LHCN-M2 (cell line): ENCODE results near the gene DAGLA. TPM values are rescaled to one million over a fixed set of nuclear protein-coding genes. Genes with fewer than 3 reads are reported as not detected.
"Not testable (repeated sequence)": the region's sequence is repeated elsewhere in the genome, so short reads cannot be mapped to it uniquely, and the experiment has no call there.

Experiments
- DNase-seq: peaks from one replicate; pipeline ENCODE4 v3.0.0-alpha.2; 2012; ENCODE audit warnings: low read depth
- total RNA-seq: library from RNA; depleted of rRNA; stranded (reverse); fragments of >200 nt; gene quantifications from 2 replicates; pipeline ENCODE4 v1.2.3, GENCODE V29; 2014

Gene DAGLA
- total RNA-seq, 1 experiment from 2014 or later = 4.0 TPM

DNA sequence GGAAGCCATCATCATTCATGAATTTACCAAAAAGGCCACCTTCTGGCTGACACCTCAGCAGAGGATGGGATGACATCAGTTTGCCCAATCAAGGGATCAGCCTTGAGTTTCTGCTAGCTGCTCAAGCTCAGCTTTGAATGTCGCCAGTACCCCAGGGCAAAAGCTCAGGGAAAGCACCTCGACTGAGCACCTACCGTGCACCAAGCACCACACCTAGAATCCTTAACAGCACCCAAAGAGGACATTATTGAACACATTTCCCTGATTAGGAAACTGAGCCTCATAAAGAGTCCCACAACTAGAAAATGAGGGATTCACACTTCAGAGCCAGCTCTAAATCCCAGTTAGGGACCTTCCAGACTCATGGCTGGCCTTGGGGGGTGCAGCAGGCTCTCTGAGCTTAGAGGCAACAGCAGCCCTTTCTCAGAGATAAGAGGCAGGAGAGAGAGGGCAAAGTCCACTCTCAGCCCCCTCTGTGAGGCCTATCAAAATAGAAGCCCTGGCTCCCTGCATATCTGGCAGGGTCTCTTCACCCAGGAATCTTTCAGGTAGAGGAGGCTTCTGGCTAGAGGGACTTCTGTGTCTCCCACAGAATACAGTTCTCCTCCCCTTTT lies 13.4 kb upstream of the DAGLA start:
- DNase-seq = no peak

DNA sequence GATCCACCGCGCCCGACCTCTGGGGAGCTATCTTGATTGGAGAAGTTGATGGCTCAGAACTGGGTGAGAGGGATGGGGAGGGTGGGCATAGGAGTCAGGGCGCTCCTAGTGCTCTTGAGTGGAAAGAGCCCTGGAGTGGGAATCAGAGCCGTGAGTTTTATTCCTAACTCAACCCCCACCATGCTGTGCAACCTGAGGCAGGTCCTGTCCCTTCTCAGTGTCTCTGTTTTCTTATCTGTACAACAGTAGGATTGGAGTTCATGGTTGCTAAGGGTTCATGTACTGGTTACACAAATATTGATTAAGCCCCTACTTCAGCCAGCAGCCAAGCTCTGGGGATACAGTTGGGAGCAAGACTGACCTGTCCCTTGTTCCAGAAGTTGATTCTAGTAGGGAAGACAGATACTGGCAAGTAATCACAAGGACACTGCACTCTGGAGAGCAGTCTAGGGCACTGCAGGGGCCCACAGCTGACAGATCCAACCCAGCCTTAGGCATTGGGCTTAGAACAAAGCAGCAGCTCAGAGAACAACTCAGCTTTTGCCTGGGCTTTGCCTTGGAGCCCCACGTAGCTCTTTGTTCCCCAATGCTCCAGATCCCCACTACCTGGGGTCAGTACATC lies 12.4 kb upstream of the DAGLA start:
- no peak for DNase-seq

GRCh38 chr11:61669417-61669816 lies 10.8 kb upstream of the DAGLA start:
- DNase-seq = no peak

DNA sequence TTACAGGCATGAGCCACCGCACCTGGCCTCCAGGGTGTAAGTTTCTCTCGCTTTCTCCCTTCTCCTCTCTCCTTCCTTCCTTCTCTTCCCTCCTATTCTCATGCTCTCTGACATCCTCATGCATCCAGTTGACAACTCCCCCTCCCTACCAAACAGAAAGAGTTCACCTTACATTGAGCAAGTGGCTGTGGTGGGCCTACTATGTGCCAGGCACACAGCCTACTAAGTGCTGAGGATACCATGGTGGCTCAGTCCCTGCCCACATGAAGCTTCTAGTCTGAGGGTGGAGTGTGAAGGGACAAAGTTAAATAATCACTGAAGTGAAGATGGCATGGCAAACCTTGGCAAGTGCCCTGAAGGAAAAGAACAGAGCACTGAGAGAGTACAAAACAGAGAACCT lies 9.6 kb upstream of the DAGLA start:
- DNase-seq = no peak

GRCh38 chr11:61671527-61671926 lies 8.7 kb upstream of the DAGLA start:
- no peak for DNase-seq

DNA sequence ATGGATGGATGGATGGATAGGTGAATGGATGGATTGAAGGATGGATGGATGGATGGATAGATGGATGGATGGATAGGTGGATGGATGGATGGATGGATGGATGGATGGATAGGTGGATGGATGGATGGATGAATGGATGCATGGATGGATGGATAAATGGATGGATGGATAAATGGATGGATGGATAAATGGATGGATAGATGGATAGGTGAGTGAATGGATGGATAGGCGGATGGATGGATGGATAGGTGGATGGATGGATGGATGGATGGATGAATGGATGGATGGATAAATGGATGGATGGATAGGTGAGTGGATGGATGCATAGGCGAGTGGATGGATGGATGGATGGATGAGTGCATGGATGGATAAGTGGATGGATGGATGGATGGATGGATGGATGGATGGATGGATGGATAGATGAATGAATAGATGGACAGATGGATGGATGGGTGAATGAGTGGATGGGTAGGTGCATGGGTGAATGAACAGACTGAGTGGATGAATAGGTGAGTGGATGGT lies 6.2 kb upstream of the DAGLA start:
- DNase-seq = not testable (repeated sequence)

DNA sequence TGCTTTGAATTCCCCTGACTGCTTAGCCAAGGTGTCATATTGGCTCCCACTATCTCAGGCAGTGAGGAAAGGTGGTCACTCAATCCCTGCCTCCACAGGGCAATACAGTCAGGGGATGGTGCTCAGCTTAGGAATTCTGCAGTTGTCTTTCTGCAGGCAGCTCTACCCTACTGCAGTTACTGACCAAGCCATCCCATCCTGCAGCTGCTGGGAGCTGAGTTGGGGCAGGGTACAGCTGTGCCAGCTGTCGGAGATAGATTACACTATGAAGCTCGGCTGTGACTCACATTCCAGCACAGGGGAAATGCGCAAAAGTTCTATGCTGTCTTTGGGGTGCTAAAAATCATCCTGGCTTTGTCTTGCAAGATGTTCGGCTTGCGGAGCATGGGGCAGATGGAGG lies 4.4 kb upstream of the DAGLA start:
- peak; percentile 92 for DNase-seq

- DNase-seq = no peak
Measured at GRCh38 chr11:61679296-61679695, 895 bp upstream of the DAGLA start.

DNA sequence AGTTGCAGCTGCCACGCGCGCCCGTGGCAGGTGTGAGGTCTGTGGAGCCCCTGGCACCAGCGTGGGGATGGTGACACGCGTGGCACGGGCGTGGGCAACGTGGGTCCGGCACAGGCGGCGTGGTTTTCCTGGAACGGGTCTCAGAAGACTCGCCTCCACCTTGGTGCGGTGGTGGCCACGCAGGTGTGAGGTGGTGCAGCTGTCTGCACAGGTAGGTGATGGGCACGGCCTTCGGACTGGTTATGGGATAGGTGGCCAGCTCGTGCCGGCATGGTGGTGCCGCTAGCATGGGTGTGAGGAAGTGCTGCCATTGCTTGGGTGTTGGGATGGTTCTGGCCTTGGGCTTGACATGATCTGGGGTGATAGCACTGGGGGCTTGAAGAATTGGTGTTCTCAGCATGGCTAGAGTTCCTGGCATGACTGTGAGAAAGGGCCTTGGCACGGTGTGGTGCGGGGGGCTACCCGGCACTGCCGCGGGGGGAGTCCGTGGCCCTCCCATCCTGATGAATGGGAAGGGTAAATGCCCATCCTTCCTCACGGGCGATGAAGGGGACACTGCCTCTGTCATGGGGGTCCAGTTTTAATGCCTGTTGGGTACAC lies 531 bp downstream of the DAGLA start:
- DNase-seq = no peak

DNA sequence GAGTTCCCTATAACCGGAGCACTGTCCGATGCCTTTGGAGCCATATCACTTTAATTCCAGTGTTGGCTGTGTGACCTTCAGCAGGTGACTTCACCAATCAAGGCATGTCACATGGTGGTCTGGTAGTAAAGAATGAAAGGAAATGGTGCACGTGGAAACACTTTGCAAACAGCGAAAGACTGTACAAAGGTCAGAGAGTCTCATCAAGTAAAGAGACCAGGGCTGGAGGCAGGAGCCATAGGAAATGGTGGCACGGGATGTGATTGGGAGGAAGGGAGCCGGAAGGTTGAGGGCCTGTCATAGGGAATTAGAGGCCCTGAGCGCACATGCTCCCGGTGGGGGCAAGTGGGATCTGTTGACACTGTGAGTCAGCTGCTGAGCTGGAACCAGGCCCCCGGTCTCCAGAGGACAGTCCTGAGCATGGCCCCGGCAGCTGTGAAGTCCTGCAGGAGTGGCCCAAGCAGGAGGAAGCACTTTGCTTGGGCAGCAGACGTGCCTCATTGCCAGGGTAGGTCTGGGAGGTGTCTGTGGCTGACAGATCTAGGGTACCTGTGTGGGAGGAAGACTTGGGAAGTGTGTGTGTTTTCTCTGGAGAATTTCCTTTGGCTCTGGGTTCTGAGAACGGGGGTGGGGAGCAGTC lies 2.0 kb downstream of the DAGLA start:
- DNase-seq = peak; percentile 82

GRCh38 chr11:61682906-61683675 lies 2.9 kb downstream of the DAGLA start:
- no peak for DNase-seq

DNA sequence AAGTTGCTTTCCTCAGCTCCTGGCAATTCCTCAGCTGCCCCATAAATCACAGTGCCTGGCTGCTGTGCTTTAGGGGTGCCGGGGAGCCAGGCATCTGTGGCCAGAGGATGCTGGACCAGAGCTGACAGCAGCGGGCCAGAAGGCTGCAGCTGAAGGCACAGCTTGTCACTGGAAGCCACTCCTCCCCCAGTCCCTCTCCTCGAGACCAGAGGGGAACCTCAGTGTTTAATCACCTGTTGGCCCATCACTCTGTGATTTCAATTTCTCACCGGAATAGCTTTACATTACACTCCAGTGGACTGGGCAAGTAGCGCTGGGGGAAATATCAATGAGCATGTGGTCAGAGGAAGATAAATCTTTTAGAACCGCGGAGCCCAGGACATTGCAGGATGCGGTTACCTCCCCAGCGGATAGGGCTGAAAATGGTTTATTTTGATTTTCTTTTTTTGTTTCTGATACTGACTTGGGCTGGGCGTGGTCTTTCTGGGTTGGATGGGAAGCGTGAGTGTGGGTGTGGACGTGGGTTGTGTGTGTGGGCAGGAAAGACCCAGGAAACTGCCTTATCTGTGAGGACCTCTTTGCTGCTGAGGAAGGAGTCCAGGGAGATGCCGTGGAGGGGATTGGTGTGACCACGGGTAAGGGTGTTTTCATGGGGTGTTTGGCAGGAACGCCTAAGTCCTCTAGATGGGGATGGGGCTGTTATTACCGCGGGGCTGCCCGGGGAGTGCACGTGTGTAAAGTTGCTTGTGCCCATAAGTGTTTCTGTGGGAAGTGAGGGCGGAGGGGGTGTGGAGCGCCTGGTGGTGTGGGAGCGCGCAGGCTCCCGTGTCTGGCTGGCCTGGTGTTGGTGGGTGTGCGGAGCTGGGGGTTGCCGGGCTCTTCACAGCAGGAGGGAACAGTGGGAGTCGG lies 4.0 kb downstream of the DAGLA start:
- peak; percentile 66 for DNase-seq

- DNase-seq = no peak
Measured at GRCh38 chr11:61684870-61685616, 4.9 kb downstream of the DAGLA start.

DNA sequence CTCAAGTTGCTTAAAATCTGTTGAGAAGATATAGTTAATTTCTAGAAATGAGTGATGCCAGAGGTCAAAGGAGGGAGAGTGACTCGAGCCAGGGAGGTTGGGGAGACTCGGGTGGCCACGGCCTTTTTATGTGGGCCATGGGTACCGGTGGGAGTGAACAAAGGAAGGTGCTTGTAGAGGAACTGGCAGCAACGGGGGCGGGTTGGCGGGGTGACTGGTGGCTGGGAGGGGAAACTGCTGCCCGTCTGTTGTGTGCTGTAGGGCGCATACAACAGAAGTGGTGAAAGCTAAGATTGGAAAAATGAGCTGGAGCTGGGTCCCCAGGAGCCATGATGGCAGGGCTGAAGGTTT lies 5.4 kb downstream of the DAGLA start:
- DNase-seq = no peak

DNA sequence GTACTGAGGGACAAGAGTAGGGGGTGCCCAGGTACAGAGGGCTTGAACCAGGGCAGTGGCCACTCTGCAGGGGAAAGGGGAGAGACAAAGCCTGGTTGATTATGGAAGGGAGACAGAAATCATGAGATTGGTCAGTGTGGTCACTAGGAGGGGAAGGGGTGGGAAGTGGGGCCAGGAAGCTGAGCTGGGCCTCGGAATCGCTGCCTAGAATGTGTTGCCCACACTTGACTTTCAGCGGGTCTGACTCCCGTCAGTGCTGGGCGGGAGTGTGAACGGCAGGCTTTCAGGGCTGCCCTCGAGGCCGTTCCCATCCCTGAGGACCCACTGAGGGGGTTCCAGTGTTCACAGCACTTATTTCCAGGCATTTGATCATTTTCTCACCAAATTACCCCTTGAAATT lies 5.9 kb downstream of the DAGLA start:
- DNase-seq = no peak

- no peak for DNase-seq
Measured at GRCh38 chr11:61686469-61686868, 6.3 kb downstream of the DAGLA start.

DNA sequence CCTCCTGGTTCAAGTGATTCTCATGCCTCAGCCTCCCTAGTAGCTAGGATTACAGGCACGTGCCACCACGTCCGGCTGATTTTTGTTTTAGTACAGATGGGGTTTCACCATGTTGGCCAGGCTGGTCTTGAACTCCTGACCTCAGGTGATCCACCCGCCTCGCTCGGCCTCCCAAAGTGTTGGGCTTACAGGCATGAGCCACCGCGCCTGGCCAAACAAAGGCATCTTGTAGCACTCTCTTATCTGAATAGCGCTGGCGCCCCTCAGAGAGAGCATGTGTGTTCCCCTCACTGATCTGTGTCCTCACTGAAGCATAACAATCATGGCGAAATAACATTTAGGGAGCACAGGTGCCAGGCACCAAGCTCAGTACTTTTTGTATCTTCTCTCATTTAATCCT lies 7.2 kb downstream of the DAGLA start:
- DNase-seq = no peak

- DNase-seq = peak; percentile 53
Measured at GRCh38 chr11:61688365-61689163, 8.4 kb downstream of the DAGLA start.

- DNase-seq = no peak
Measured at GRCh38 chr11:61689164-61689496, 8.9 kb downstream of the DAGLA start.
